HFFc6 (cell line): ENCODE measurements around the gene SLC51A. TPM values are rescaled to one million over a fixed set of nuclear protein-coding genes. Genes with fewer than 3 reads are reported as not detected.

ENCODE experiments used
- DNase-seq: peaks from one replicate; pipeline ENCODE4 v3.0.0-alpha.2; 2018
- H3K27ac Mint-ChIP-seq: 2 replicates; pipeline ENCODE4 v1.8.0; 2020; ENCODE audit warnings: mild to moderate bottlenecking, mixed read lengths
- H3K27me3 Mint-ChIP-seq: 2 replicates; pipeline ENCODE4 v1.8.0; 2021; ENCODE audit warnings: mild to moderate bottlenecking, moderate library complexity, mixed read lengths; ENCODE audit not compliant: insufficient read depth
- H3K36me3 Mint-ChIP-seq: 2 replicates; pipeline ENCODE4 v1.8.0; 2021; ENCODE audit warnings: low read depth, mixed read lengths
- H3K4me1 Mint-ChIP-seq: 2 replicates; pipeline ENCODE4 v1.8.0; 2020; ENCODE audit warnings: low read depth, mixed read lengths
- H3K4me3 Mint-ChIP-seq: 2 replicates; pipeline ENCODE4 v1.8.0; 2020; ENCODE audit warnings: mild to moderate bottlenecking, moderate library complexity, mixed read lengths
- H3K9me3 Mint-ChIP-seq: 2 replicates; pipeline ENCODE4 v1.8.0; 2020; ENCODE audit warnings: mild to moderate bottlenecking, mixed read lengths
- CTCF ChIP-seq: fragments of 200-600 bp; sonication (generic); IDR thresholded peaks from 2 replicates; pipeline ENCODE4 v1.5.0; 2021; ENCODE audit warnings: antibody characterized with exemption, mild to moderate bottlenecking
- total RNA-seq, 6 experiments: library from RNA; stranded (reverse); fragmentation: NEBNext Ultra II Directional; extraction: Animal tissue kit (Norgen Biotek cat#: 25700); gene quantifications; 2 replicates in 1 of 6; 3 replicates in 5 of 6; pipeline ENCODE4 v1.2.3, GENCODE V29; 2021

SLC51A gene
- total RNA-seq, 6 experiments from 2014 or later = not detected

GRCh38 chr3:196272826-196273225 is 56.5 kb downstream of the SLC51A start:
- DNase-seq = no peak
- no peak for TF ChIP-seq CTCF
- Mint-ChIP-seq H3K27me3 (peaks cover 2% of the 10 kb centered on the region; the same call in 1 of the 2 replicates), H3K36me3 (peaks cover 28% of the 10 kb centered on the region), H3K4me1 (peaks cover 49% of the 10 kb centered on the region), H3K27ac (no peak overlapping the region), H3K9me3 (no peaks in the 10 kb centered on the region), H3K4me3 (no peak overlapping the region)

- Mint-ChIP-seq H3K4me3 (no peak overlapping the region), H3K27ac (no peak overlapping the region), H3K27me3 (peaks cover 2% of the 10 kb centered on the region; the same call in 1 of the 2 replicates), H3K9me3 (no peaks in the 10 kb centered on the region), H3K36me3 (peaks cover 36% of the 10 kb centered on the region), H3K4me1 (peaks cover 49% of the 10 kb centered on the region)
- DNase-seq = no peak
- no peak for TF ChIP-seq CTCF
These were observed 57.3 kb downstream of the SLC51A start for GRCh38 chr3:196273655-196274054.

GRCh38 chr3:196274585-196274984 is 58.3 kb downstream of the SLC51A start:
- H3K4me1 Mint-ChIP-seq = peaks cover 46% of the 10 kb centered on the region
- H3K27ac Mint-ChIP-seq = no peak overlapping the region
- TF ChIP-seq CTCF = no peak
- H3K4me3 Mint-ChIP-seq = no peak overlapping the region
- DNase-seq = no peak
- no peaks in the 10 kb centered on the region for H3K27me3 Mint-ChIP-seq
- peaks cover 32% of the 10 kb centered on the region for H3K36me3 Mint-ChIP-seq
- H3K9me3 Mint-ChIP-seq = no peaks in the 10 kb centered on the region

GRCh38 chr3:196275126-196275525 is 58.8 kb downstream of the SLC51A start:
- Mint-ChIP-seq H3K27ac (no peak overlapping the region), H3K9me3 (no peaks in the 10 kb centered on the region), H3K4me3 (no peak overlapping the region)

GRCh38 chr3:196280689-196281440 is 64.5 kb downstream of the SLC51A start:
- H3K4me3 Mint-ChIP-seq = no peak overlapping the region
- DNase-seq = no peak
- H3K36me3 Mint-ChIP-seq = peaks cover 13% of the 10 kb centered on the region
- H3K9me3 Mint-ChIP-seq = no peaks in the 10 kb centered on the region
- H3K27ac Mint-ChIP-seq = no peak overlapping the region
- H3K27me3 Mint-ChIP-seq = no peaks in the 10 kb centered on the region
- H3K4me1 Mint-ChIP-seq = peaks cover 55% of the 10 kb centered on the region
- TF ChIP-seq CTCF = no peak

More at GRCh38 chr3:196275126-196275525, 58.8 kb downstream of the SLC51A start:
- no peak for TF ChIP-seq CTCF
- H3K36me3 Mint-ChIP-seq = peaks cover 29% of the 10 kb centered on the region
- H3K4me1 Mint-ChIP-seq = peaks cover 47% of the 10 kb centered on the region
- H3K27me3 Mint-ChIP-seq = no peaks in the 10 kb centered on the region
- DNase-seq = no peak
